ENCODE measurements around the gene ACVRL1.

DNA sequence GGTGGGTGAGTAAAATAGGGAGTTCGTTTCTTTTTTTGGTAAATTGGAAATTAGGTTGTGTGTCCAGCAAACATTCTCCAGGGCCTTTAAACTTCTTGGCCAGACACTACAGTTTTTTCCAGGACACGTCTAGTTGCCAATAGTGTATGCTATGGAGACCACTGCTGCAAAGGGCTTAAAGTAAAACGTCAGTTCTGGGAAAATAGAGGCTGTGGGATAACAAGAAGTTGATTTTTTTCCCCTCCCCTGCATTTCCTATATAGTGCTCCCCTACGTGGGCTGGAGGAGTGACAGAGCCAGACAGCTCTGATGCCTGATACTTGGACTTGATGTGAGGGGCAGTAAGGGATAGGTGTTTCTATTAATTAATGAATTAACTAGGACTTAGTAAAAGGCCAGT lies 46.6 kb downstream of the ACVRL1 start:
- TF ChIP-seq, protein P1, sequence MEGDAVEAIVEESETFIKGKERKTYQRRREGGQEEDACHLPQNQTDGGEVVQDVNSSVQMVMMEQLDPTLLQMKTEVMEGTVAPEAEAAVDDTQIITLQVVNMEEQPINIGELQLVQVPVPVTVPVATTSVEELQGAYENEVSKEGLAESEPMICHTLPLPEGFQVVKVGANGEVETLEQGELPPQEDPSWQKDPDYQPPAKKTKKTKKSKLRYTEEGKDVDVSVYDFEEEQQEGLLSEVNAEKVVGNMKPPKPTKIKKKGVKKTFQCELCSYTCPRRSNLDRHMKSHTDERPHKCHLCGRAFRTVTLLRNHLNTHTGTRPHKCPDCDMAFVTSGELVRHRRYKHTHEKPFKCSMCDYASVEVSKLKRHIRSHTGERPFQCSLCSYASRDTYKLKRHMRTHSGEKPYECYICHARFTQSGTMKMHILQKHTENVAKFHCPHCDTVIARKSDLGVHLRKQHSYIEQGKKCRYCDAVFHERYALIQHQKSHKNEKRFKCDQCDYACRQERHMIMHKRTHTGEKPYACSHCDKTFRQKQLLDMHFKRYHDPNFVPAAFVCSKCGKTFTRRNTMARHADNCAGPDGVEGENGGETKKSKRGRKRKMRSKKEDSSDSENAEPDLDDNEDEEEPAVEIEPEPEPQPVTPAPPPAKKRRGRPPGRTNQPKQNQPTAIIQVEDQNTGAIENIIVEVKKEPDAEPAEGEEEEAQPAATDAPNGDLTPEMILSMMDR (IDR thresholded peaks at IDR 0.05): no peak
- no peak for TF ChIP-seq POLR2AphosphoS5 (IDR thresholded peaks at IDR 0.05)

Measured in suprapubic skin (tissue), 3 donors.